Measurements from ENCODE around the gene CCHCR1. TPM values are rescaled to one million over a fixed set of nuclear protein-coding genes. Genes with fewer than 3 reads are reported as not detected.

CCHCR1 gene
- total and polyA plus RNA-seq, 9 of the 15 experiments (the other 6 are each of a cell fraction or from before 2014, with no cell fraction given), result 1.2 to 47.3 (median 32.0) TPM

- no peak for TF ChIP-seq MAFK (IDR thresholded peaks at IDR 0.05; ENCODE audit: low read length)
- TF ChIP-seq POLR2AphosphoS5 (IDR thresholded peaks at IDR 0.05; ENCODE audit: control insufficient read depth, insufficient read depth, low read depth, low read length), result peak; percentile 58; the same call in 1 of the 2 replicates
- TF ChIP-seq TCF3 (CRISPR knock-in tag; IDR thresholded peaks at IDR 0.05), result peak; percentile 19; the same call in 1 of the 2 replicates
- TF ChIP-seq CC2D1A (IDR thresholded peaks at IDR 0.05), result no peak
- no peak for TF ChIP-seq DACH1 (IDR thresholded peaks at IDR 0.05; ENCODE audit: partially characterized antibody)
- 0 out of 2 replicates have a peak, but pooled peaks have one; percentile 12 for TF ChIP-seq LARP7 (IDR thresholded peaks at IDR 0.05)
- no peak for TF ChIP-seq ZNF592 (IDR thresholded peaks at IDR 0.05)
- TF ChIP-seq SRSF9 (IDR thresholded peaks at IDR 0.05; ENCODE audit: borderline replicate concordance, low read depth, low read length), result no peak
- no peak for TF ChIP-seq PYGO2 (tag; IDR thresholded peaks at IDR 0.05)
- peak; percentile 79 for TF ChIP-seq TEAD4 (IDR thresholded peaks at IDR 0.05; ENCODE audit: low read length)
- 0 out of 2 replicates have a peak, but pooled peaks have one; percentile 69 for TF ChIP-seq TEAD4 (CRISPR knock-in tag; IDR thresholded peaks at IDR 0.05; ENCODE audit: borderline replicate concordance)
- TF ChIP-seq NR4A1 (CRISPR knock-in tag; IDR thresholded peaks at IDR 0.05), result no peak
- no peak for TF ChIP-seq NR4A1 (tag; IDR thresholded peaks at IDR 0.05)
- TF ChIP-seq CBX5 (IDR thresholded peaks at IDR 0.05; ENCODE audit: borderline replicate concordance, low read depth), result no peak
- no peak for TF ChIP-seq ZNF695 (CRISPR knock-in tag; IDR thresholded peaks at IDR 0.05)
- no peak for TF ChIP-seq SMARCB1 (IDR thresholded peaks at IDR 0.05; ENCODE audit: insufficient read length, low read depth)
- TF ChIP-seq RBM34 (IDR thresholded peaks at IDR 0.05; ENCODE audit: borderline replicate concordance, insufficient read depth, low read length), result no peak
- TF ChIP-seq SP1 (CRISPR knock-in tag; IDR thresholded peaks at IDR 0.05), result peak; percentile 78
- TF ChIP-seq ZNF586 (CRISPR knock-in tag; conservative IDR thresholded peaks at IDR 0.05), result no peak
- TF ChIP-seq MAX (CRISPR knock-in tag; IDR thresholded peaks at IDR 0.05), result peak; percentile 63; the same call in 1 of the 2 replicates
- TF ChIP-seq HMGXB4 (CRISPR knock-in tag; IDR thresholded peaks at IDR 0.05), result no peak
- no peak for TF ChIP-seq ZNF740 (CRISPR knock-in tag; IDR thresholded peaks at IDR 0.05)
- no peak for TF ChIP-seq ZNF740 (tag; IDR thresholded peaks at IDR 0.05)
These were observed 699 bp upstream of the CCHCR1 start, which contains the start of gene TCF19 (continued) for GRCh38 chr6:31158140-31158862.
